ENCODE results near the gene DCTN1.

DCTN1 gene

DNA sequence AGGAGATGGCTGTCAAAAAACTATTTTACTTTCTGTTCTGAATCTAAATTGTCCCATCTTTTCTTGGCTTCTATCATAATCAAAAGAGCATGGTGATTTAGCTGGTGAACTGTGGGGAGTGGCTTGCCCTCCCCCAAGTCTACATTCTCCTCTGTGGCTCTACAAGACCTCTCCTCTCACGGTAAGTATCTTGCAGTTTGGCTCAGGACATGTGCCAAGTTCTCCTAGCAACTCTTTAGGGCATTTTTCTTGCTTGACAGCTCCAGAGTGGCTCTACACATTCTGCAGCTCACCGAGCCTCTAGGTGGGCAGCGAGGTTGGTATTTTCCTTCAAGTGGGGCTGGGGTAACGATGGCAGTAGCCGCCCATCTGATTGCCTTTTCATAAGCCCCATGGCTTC, 66.0 kb downstream of the DCTN1 start:
- no peak overlapping the region for H2AFZ ChIP-seq (ENCODE audit: low read length)
- TF ChIP-seq EZH2phosphoT487 (IDR thresholded peaks at IDR 0.05; ENCODE audit: borderline replicate concordance), result no peak
- TF ChIP-seq, protein P1, sequence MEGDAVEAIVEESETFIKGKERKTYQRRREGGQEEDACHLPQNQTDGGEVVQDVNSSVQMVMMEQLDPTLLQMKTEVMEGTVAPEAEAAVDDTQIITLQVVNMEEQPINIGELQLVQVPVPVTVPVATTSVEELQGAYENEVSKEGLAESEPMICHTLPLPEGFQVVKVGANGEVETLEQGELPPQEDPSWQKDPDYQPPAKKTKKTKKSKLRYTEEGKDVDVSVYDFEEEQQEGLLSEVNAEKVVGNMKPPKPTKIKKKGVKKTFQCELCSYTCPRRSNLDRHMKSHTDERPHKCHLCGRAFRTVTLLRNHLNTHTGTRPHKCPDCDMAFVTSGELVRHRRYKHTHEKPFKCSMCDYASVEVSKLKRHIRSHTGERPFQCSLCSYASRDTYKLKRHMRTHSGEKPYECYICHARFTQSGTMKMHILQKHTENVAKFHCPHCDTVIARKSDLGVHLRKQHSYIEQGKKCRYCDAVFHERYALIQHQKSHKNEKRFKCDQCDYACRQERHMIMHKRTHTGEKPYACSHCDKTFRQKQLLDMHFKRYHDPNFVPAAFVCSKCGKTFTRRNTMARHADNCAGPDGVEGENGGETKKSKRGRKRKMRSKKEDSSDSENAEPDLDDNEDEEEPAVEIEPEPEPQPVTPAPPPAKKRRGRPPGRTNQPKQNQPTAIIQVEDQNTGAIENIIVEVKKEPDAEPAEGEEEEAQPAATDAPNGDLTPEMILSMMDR (conservative IDR thresholded peaks at IDR 0.05; ENCODE audit: low read length), result no peak
- no peak overlapping the region for H3K4me2 ChIP-seq (ENCODE audit: low read depth, low read length, poor library complexity, severe bottlenecking)
- H3K27me3 ChIP-seq (ENCODE audit: insufficient read depth, low read length, poor library complexity, severe bottlenecking), result no peaks in the 10 kb centered on the region
- H3K9me3 ChIP-seq (ENCODE audit: insufficient read depth, low read depth, low read length), result no peaks in the 10 kb centered on the region
- H3K36me3 ChIP-seq (ENCODE audit: insufficient read depth, low read length), result no peaks in the 10 kb centered on the region
- H3K9me2 ChIP-seq (replicated peaks; ENCODE audit: low read depth, low read length), result no peaks in the 10 kb centered on the region
- no peaks in the 10 kb centered on the region for H3F3A ChIP-seq (ENCODE audit: low read depth)
- no peak overlapping the region for H3K4me3 ChIP-seq (ENCODE audit: low read length, poor library complexity, severe bottlenecking)
- H3K9ac ChIP-seq (ENCODE audit: low read depth, low read length, poor library complexity, severe bottlenecking), result no peak overlapping the region
- no peaks in the 10 kb centered on the region for H3K4me1 ChIP-seq (ENCODE audit: insufficient read depth, low read length, poor library complexity, severe bottlenecking)
- H4K20me1 ChIP-seq (ENCODE audit: insufficient read depth, low read length, poor library complexity, severe bottlenecking), result no peaks in the 10 kb centered on the region
- no peaks in the 10 kb centered on the region for H3K79me2 ChIP-seq (ENCODE audit: insufficient read depth, low read length)

GRCh38 chr2:74313497-74313896, 66.6 kb downstream of the DCTN1 start:
- no peaks in the 10 kb centered on the region for H3K79me2 ChIP-seq (ENCODE audit: insufficient read depth, low read length)
- no peaks in the 10 kb centered on the region for H3K36me3 ChIP-seq (ENCODE audit: insufficient read depth, low read length)
- H2AFZ ChIP-seq (ENCODE audit: low read length), result no peak overlapping the region
- no peak overlapping the region for H3K9ac ChIP-seq (ENCODE audit: low read depth, low read length, poor library complexity, severe bottlenecking)
- H3K9me3 ChIP-seq (ENCODE audit: insufficient read depth, low read depth, low read length), result no peaks in the 10 kb centered on the region
- no peaks in the 10 kb centered on the region for H3K4me1 ChIP-seq (ENCODE audit: insufficient read depth, low read length, poor library complexity, severe bottlenecking)
- no peaks in the 10 kb centered on the region for H3K27me3 ChIP-seq (ENCODE audit: insufficient read depth, low read length, poor library complexity, severe bottlenecking)
- no peak for TF ChIP-seq EZH2phosphoT487 (IDR thresholded peaks at IDR 0.05; ENCODE audit: borderline replicate concordance)
- TF ChIP-seq, protein P1 (conservative IDR thresholded peaks at IDR 0.05; ENCODE audit: low read length), result no peak
- H3K4me3 ChIP-seq (ENCODE audit: low read length, poor library complexity, severe bottlenecking), result no peak overlapping the region
- H3K4me2 ChIP-seq (ENCODE audit: low read depth, low read length, poor library complexity, severe bottlenecking), result no peak overlapping the region
- no peaks in the 10 kb centered on the region for H3F3A ChIP-seq (ENCODE audit: low read depth)
- H4K20me1 ChIP-seq (ENCODE audit: insufficient read depth, low read length, poor library complexity, severe bottlenecking), result no peaks in the 10 kb centered on the region
- H3K9me2 ChIP-seq (replicated peaks; ENCODE audit: low read depth, low read length), result no peaks in the 10 kb centered on the region

- no peak overlapping the region for H2AFZ ChIP-seq (ENCODE audit: low read length)
- no peaks in the 10 kb centered on the region for H3K9me3 ChIP-seq (ENCODE audit: insufficient read depth, low read depth, low read length)
- no peak overlapping the region for H3K4me3 ChIP-seq (ENCODE audit: low read length, poor library complexity, severe bottlenecking)
- no peaks in the 10 kb centered on the region for H3F3A ChIP-seq (ENCODE audit: low read depth)
- H3K27me3 ChIP-seq (ENCODE audit: insufficient read depth, low read length, poor library complexity, severe bottlenecking), result no peaks in the 10 kb centered on the region
- H3K4me1 ChIP-seq (ENCODE audit: insufficient read depth, low read length, poor library complexity, severe bottlenecking), result no peaks in the 10 kb centered on the region
- no peaks in the 10 kb centered on the region for H3K9me2 ChIP-seq (replicated peaks; ENCODE audit: low read depth, low read length)
- no peaks in the 10 kb centered on the region for H3K79me2 ChIP-seq (ENCODE audit: insufficient read depth, low read length)
- TF ChIP-seq, protein P1 (conservative IDR thresholded peaks at IDR 0.05; ENCODE audit: low read length), result no peak
- TF ChIP-seq EZH2phosphoT487 (IDR thresholded peaks at IDR 0.05; ENCODE audit: borderline replicate concordance), result no peak
- no peaks in the 10 kb centered on the region for H3K36me3 ChIP-seq (ENCODE audit: insufficient read depth, low read length)
- H4K20me1 ChIP-seq (ENCODE audit: insufficient read depth, low read length, poor library complexity, severe bottlenecking), result no peaks in the 10 kb centered on the region
- H3K4me2 ChIP-seq (ENCODE audit: low read depth, low read length, poor library complexity, severe bottlenecking), result no peak overlapping the region
- no peak overlapping the region for H3K9ac ChIP-seq (ENCODE audit: low read depth, low read length, poor library complexity, severe bottlenecking)
Observed at GRCh38 chr2:74312913-74313312, 67.2 kb downstream of the DCTN1 start.

Measured in Loucy (cell line).